ENCODE measurements around the gene TMEM164. TPM values are rescaled to one million over a fixed set of nuclear protein-coding genes. Genes with fewer than 3 reads are reported as not detected.

The TMEM164 gene
- total and polyA plus RNA-seq, 2 of the 4 experiments (the other 2 are of a cell fraction) = 6.3 to 7.1 TPM

GRCh38 chrX:110119480-110119879 is 116.6 kb downstream of the TMEM164 start:
- H3K4ac ChIP-seq (ENCODE audit: low read depth, low read length) = no peak overlapping the region
- no peak overlapping the region for H2AK5ac ChIP-seq (ENCODE audit: low read depth, low read length)
- no peak overlapping the region for H4K91ac ChIP-seq (ENCODE audit: insufficient read depth, low read depth, low read length)
- ChIA-PET POLR2A (ENCODE audit: unreplicated experiment) (no interaction called here), CTCF (interaction anchor here (0.7 kb wide), 1 partner anchor 28 kb away, joined by 4 read pairs; no protein-coding TSS in a partner anchor)
- no peak overlapping the region for H2BK20ac ChIP-seq (ENCODE audit: low read depth, low read length)
- no peaks in the 10 kb centered on the region for H3K4me1 ChIP-seq (ENCODE audit: control insufficient read depth, insufficient read depth, low read length)
- no peak overlapping the region for H3K56ac ChIP-seq (ENCODE audit: extremely low read depth, insufficient read depth, low read length)
- no peak overlapping the region for H2BK120ac ChIP-seq (ENCODE audit: low read depth, low read length)
- H3K27ac ChIP-seq (ENCODE audit: insufficient read depth, low read length) = no peak overlapping the region
- no peak overlapping the region for H3K4me2 ChIP-seq (ENCODE audit: low read depth, low read length)
- in situ Hi-C loops (cut with MboI; ENCODE audit: low sequenced_read_pairs) = no loop called here
- H3K4me3 ChIP-seq (ENCODE audit: insufficient read depth, low read depth, low read length) = no peak overlapping the region
- H3K9ac ChIP-seq (ENCODE audit: low read depth, low read length) = no peak overlapping the region
- no peak overlapping the region for H2BK15ac ChIP-seq (ENCODE audit: low read depth, low read length)
- no peak overlapping the region for H2BK5ac ChIP-seq (ENCODE audit: low read depth, low read length, poor library complexity, severe bottlenecking)
- intact Hi-C loops (cut with micrococcal nuclease) = no loop called here
- BruUV-seq (replicated peaks) = no TSS peak
- H3K23ac ChIP-seq (ENCODE audit: low read depth, low read length) = no peak overlapping the region
- no peak overlapping the region for H4K8ac ChIP-seq (ENCODE audit: low read depth in 2 of 2, low read length in 2 of 2)
- no peaks in the 10 kb centered on the region; the same call in 1 of the 2 replicates for H3K9me1 ChIP-seq (ENCODE audit: insufficient read depth, low read length)
- H3K9me3 ChIP-seq (ENCODE audit: control insufficient read depth, insufficient read depth, low read length) = no peaks in the 10 kb centered on the region
- no peaks in the 10 kb centered on the region for H4K20me1 ChIP-seq (ENCODE audit: insufficient read depth, low read length)
- no peaks in the 10 kb centered on the region; the same call in none of the 2 replicates for H3K27me3 ChIP-seq (ENCODE audit: control insufficient read depth, insufficient read depth, low read length)
- TF ChIP-seq CHD1 (IDR thresholded peaks at IDR 0.05; ENCODE audit: low read depth, low read length) = no peak
- TF ChIP-seq RFX5 (IDR thresholded peaks at IDR 0.05; ENCODE audit: low read depth, low read length) = no peak
- no peak for TF ChIP-seq POLR2A (IDR thresholded peaks at IDR 0.05; ENCODE audit: low read depth, low read length)
- no peak for TF ChIP-seq FOS (IDR thresholded peaks at IDR 0.05; ENCODE audit: low read depth, low read length)
- TF ChIP-seq ELK1 (IDR thresholded peaks at IDR 0.05; ENCODE audit: borderline replicate concordance, low read depth, low read length) = no peak
- no peak for TF ChIP-seq MAZ (IDR thresholded peaks at IDR 0.05; ENCODE audit: borderline replicate concordance, low read depth, low read length)
- TF ChIP-seq BHLHE40 (IDR thresholded peaks at IDR 0.05; ENCODE audit: low read depth, low read length) = no peak
- no peak for TF ChIP-seq USF2 (IDR thresholded peaks at IDR 0.05; ENCODE audit: low read depth, low read length)
- TF ChIP-seq MXI1 (IDR thresholded peaks at IDR 0.05; ENCODE audit: borderline replicate concordance, low read depth, low read length) = no peak
- TF ChIP-seq CTCF (conservative IDR thresholded peaks at IDR 0.05; ENCODE audit: low read depth, low read length) = no peak
- no peaks in the 10 kb centered on the region for H3K79me1 ChIP-seq (ENCODE audit: low read depth in 1 of 2, low read length in 2 of 2)
- H2AK9ac ChIP-seq (replicated peaks; ENCODE audit: low read depth, low read length, poor library complexity) = no peak overlapping the region
- H2AFZ ChIP-seq (replicated peaks; ENCODE audit: low read length, poor library complexity) = no peak overlapping the region
- dilution Hi-C loops (cut with HindIII; ENCODE audit: low sequenced_read_pairs, unreplicated experiment) = no loop called here
- no peak overlapping the region for H3K14ac ChIP-seq (replicated peaks; ENCODE audit: low read depth, low read length)
- H4K5ac ChIP-seq (ENCODE audit: low read depth, low read length) = no peak overlapping the region
- no peaks in the 10 kb centered on the region for H3K36me3 ChIP-seq (ENCODE audit: control insufficient read depth, insufficient read depth, low read length)
- DNase-seq = no peak
- no peak for ATAC-seq (ENCODE audit: low read depth)
- no peak overlapping the region for H3K18ac ChIP-seq (ENCODE audit: low read depth, low read length)
- WGBS, 2 experiments (ENCODE audit: extremely low coverage in 2 of 2, insufficient read length in 1 of 2) = no CpG with 5 or more reads among the region's 2 CpGs

All from IMR-90 (cell line).